ENCODE measurements around the gene EPS8L3. TPM values are rescaled to one million over a fixed set of nuclear protein-coding genes. Genes with fewer than 3 reads are reported as not detected.

EPS8L3 gene
- total RNA-seq, 4 donors from 2014 or later = 1.4 TPM; not detected in 3

GRCh38 chr1:109790735-109791494, 27.2 kb upstream of the EPS8L3 start:
- Histone ChIP-seq H3K9me3 (no peaks in the 10 kb centered on the region), H3K27ac (peak overlapping the region in 3 of 4 donors; percentile 17 to 49 (median 37)), H3K36me3 (no peaks in the 10 kb centered on the region), H3K4me3 (no peak overlapping the region), H3K4me1 (peaks cover 29 to 42% of the 10 kb centered on the region in 2 donors), H3K27me3 (no peaks in the 10 kb centered on the region)
- ATAC-seq (peak in 1 of 2 donors; percentile 17), DNase-seq (peak in 1 of 2 donors; percentile 27)
- TF ChIP-seq CTCF (IDR thresholded peaks at IDR 0.05 in 4 of 5, conservative IDR thresholded peaks at IDR 0.05 in 1 of 5) (peak in 3 of 5 experiments; percentile 24 to 45 (median 41)), POLR2A (IDR thresholded peaks at IDR 0.05) (no peak)
- intact Hi-C loops (cut with DNase I; ENCODE audit: low total_unique reads) = no loop called here
- in situ Hi-C loops (cut with MboI; ENCODE audit: low sequenced_read_pairs in 4 of 4) = no loop called here

GRCh38 chr1:109790329-109790728, 26.6 kb upstream of the EPS8L3 start:
- H3K36me3 ChIP-seq = no peaks in the 10 kb centered on the region
- H3K27ac ChIP-seq = peak overlapping the region in 2 of 4 donors; percentile 37 to 49
- intact Hi-C loops (cut with DNase I; ENCODE audit: low total_unique reads) = no loop called here
- TF ChIP-seq CTCF (IDR thresholded peaks at IDR 0.05 in 4 of 5, conservative IDR thresholded peaks at IDR 0.05 in 1 of 5) (no peak), POLR2A (IDR thresholded peaks at IDR 0.05) (no peak)
- H3K4me1 ChIP-seq = peaks cover 29 to 42% of the 10 kb centered on the region in 2 donors
- DNase-seq = no peak
- H3K27me3 ChIP-seq = no peaks in the 10 kb centered on the region
- in situ Hi-C loops (cut with MboI; ENCODE audit: low sequenced_read_pairs in 4 of 4) = no loop called here
- no peak for ATAC-seq
- no peak overlapping the region for H3K4me3 ChIP-seq
- no peaks in the 10 kb centered on the region for H3K9me3 ChIP-seq

- TF ChIP-seq POLR2A (IDR thresholded peaks at IDR 0.05) = no peak
- TF ChIP-seq CTCF (IDR thresholded peaks at IDR 0.05 in 4 of 5, conservative IDR thresholded peaks at IDR 0.05 in 1 of 5) = no peak
- Histone ChIP-seq H3K27me3 (no peaks in the 10 kb centered on the region), H3K27ac (no peak overlapping the region), H3K36me3 (no peaks in the 10 kb centered on the region), H3K4me3 (no peak overlapping the region), H3K4me1 (peaks cover 29 to 42% of the 10 kb centered on the region in 2 donors), H3K9me3 (no peaks in the 10 kb centered on the region)
- peak in 1 of 2 donors; percentile 9 for DNase-seq
- ATAC-seq = no peak
- in situ Hi-C loops (cut with MboI; ENCODE audit: low sequenced_read_pairs in 4 of 4) = no loop called here
- intact Hi-C loops (cut with DNase I; ENCODE audit: low total_unique reads) = no loop called here
Observed at GRCh38 chr1:109789551-109790180, 25.9 kb upstream of the EPS8L3 start.

- Histone ChIP-seq H3K36me3 (no peaks in the 10 kb centered on the region), H3K9me3 (no peaks in the 10 kb centered on the region), H3K27me3 (no peaks in the 10 kb centered on the region), H3K4me1 (peaks cover 28 to 39% of the 10 kb centered on the region in 2 donors), H3K27ac (no peak overlapping the region), H3K4me3 (no peak overlapping the region)
- DNase-seq (peak in 1 of 2 donors; percentile 8), ATAC-seq (no peak)
- intact Hi-C loops (cut with DNase I; ENCODE audit: low total_unique reads) (no loop called here), in situ Hi-C loops (cut with MboI; ENCODE audit: low sequenced_read_pairs in 4 of 4) (no loop called here)
- TF ChIP-seq CTCF (IDR thresholded peaks at IDR 0.05 in 4 of 5, conservative IDR thresholded peaks at IDR 0.05 in 1 of 5) = no peak
- TF ChIP-seq POLR2A (IDR thresholded peaks at IDR 0.05) = no peak
Observed at GRCh38 chr1:109788695-109789521, 25.2 kb upstream of the EPS8L3 start.
